Activated CD4-positive, alpha-beta T cell treated with anti-CD3 and anti-CD28 coated beads, Interleukin-2, amount 10 ng/mL, durations not matched to agents 24 days and 14 days (primary cell): Measurements from ENCODE around the gene RIN3. TPM values are rescaled to one million over a fixed set of nuclear protein-coding genes. Genes with fewer than 3 reads are reported as not detected.

Experiments
- DNase-seq: peaks from one replicate; pipeline ENCODE4 v3.0.0; 2022
- H3K27ac Mint-ChIP-seq: one replicate; pipeline ENCODE4 v1.8.0; 2022; ENCODE audit warnings: mild to moderate bottlenecking, mixed read lengths
- H3K27me3 Mint-ChIP-seq: one replicate; pipeline ENCODE4 v1.8.0; 2022; ENCODE audit warnings: mixed read lengths
- H3K36me3 Mint-ChIP-seq: one replicate; pipeline ENCODE4 v1.8.0; 2022; ENCODE audit warnings: low read depth, mild to moderate bottlenecking, mixed read lengths
- H3K4me1 Mint-ChIP-seq: one replicate; pipeline ENCODE4 v1.8.0; 2021; ENCODE audit warnings: mixed read lengths
- H3K4me3 Mint-ChIP-seq: one replicate; pipeline ENCODE4 v1.8.0; 2022; ENCODE audit warnings: mild to moderate bottlenecking, moderate library complexity, mixed read lengths
- H3K9me3 Mint-ChIP-seq: one replicate; pipeline ENCODE4 v1.8.0; 2021; ENCODE audit warnings: mixed read lengths
- intact Hi-C: fragments of 100-400 bp; cut with micrococcal nuclease; formaldehyde crosslinking; loops from one replicate; pipeline ENCODE4 v1.15.1; 2023
- total RNA-seq: library from RNA; stranded (reverse); gene quantifications from 2 replicates; pipeline ENCODE4 v1.2.3, GENCODE V29; 2022

RIN3 gene
- total RNA-seq, 1 donor from 2014 or later = 21.5 TPM

GRCh38 chr14:92507174-92507768 lies 6.3 kb upstream of the RIN3 start:
- Mint-ChIP-seq H3K36me3 (no peaks in the 10 kb centered on the region), H3K4me3 (no peak overlapping the region), H3K27me3 (peaks cover 48% of the 10 kb centered on the region), H3K4me1 (peaks cover 10% of the 10 kb centered on the region), H3K27ac (no peak overlapping the region), H3K9me3 (no peaks in the 10 kb centered on the region)
- intact Hi-C loops = no loop called here
- DNase-seq = no peak

GRCh38 chr14:92510972-92511371 lies 2.6 kb upstream of the RIN3 start:
- intact Hi-C loops = no loop called here
- Mint-ChIP-seq H3K36me3 (no peaks in the 10 kb centered on the region), H3K27ac (no peak overlapping the region), H3K27me3 (peaks cover 44% of the 10 kb centered on the region), H3K9me3 (no peaks in the 10 kb centered on the region), H3K4me1 (peaks cover 14% of the 10 kb centered on the region), H3K4me3 (no peak overlapping the region)
- no peak for DNase-seq

- H3K9me3 Mint-ChIP-seq = no peaks in the 10 kb centered on the region
- H3K4me3 Mint-ChIP-seq = no peak overlapping the region
- no peak overlapping the region for H3K27ac Mint-ChIP-seq
- intact Hi-C loops = no loop called here
- no peak for DNase-seq
- peaks cover 13% of the 10 kb centered on the region for H3K4me1 Mint-ChIP-seq
- H3K36me3 Mint-ChIP-seq = no peaks in the 10 kb centered on the region
- peaks cover 44% of the 10 kb centered on the region for H3K27me3 Mint-ChIP-seq
Observed at GRCh38 chr14:92511453-92512238, 1.9 kb upstream of the RIN3 start.

- Mint-ChIP-seq H3K4me1 (peaks cover 9% of the 10 kb centered on the region), H3K27ac (peak overlapping the region; percentile 29), H3K4me3 (peak overlapping the region; percentile 54), H3K36me3 (no peaks in the 10 kb centered on the region), H3K27me3 (peaks cover 48% of the 10 kb centered on the region), H3K9me3 (no peaks in the 10 kb centered on the region)
- DNase-seq = no peak
- intact Hi-C loops = no loop called here
Observed at GRCh38 chr14:92512807-92513203, 776 bp upstream of the RIN3 start.

GRCh38 chr14:92513966-92514843 lies 624 bp downstream of the RIN3 start:
- Mint-ChIP-seq H3K36me3 (no peaks in the 10 kb centered on the region), H3K27ac (peak overlapping the region; percentile 62), H3K9me3 (no peaks in the 10 kb centered on the region), H3K4me3 (peak overlapping the region; percentile 75), H3K27me3 (peaks cover 44% of the 10 kb centered on the region), H3K4me1 (peaks cover 21% of the 10 kb centered on the region)
- intact Hi-C loops = no loop called here
- DNase-seq = peak; percentile 74

- Mint-ChIP-seq H3K27ac (peak overlapping the region; percentile 29), H3K36me3 (no peaks in the 10 kb centered on the region), H3K4me1 (peaks cover 24% of the 10 kb centered on the region), H3K9me3 (no peaks in the 10 kb centered on the region), H3K27me3 (peaks cover 38% of the 10 kb centered on the region), H3K4me3 (peak overlapping the region; percentile 75)
- intact Hi-C loops = no loop called here
- no peak for DNase-seq
Observed at GRCh38 chr14:92514844-92515514, 1.4 kb downstream of the RIN3 start.

GRCh38 chr14:92515546-92516343 lies 2.2 kb downstream of the RIN3 start:
- Mint-ChIP-seq H3K36me3 (no peaks in the 10 kb centered on the region), H3K27me3 (peaks cover 37% of the 10 kb centered on the region), H3K4me3 (peak overlapping the region; percentile 75), H3K4me1 (peaks cover 25% of the 10 kb centered on the region), H3K27ac (peak overlapping the region; percentile 52), H3K9me3 (no peaks in the 10 kb centered on the region)
- DNase-seq = no peak
- intact Hi-C loops = no loop called here

GRCh38 chr14:92516344-92516965 lies 2.9 kb downstream of the RIN3 start:
- Mint-ChIP-seq H3K4me1 (peaks cover 25% of the 10 kb centered on the region), H3K4me3 (peak overlapping the region; percentile 35)
- intact Hi-C loops = no loop called here

GRCh38 chr14:92516966-92517506 lies 3.5 kb downstream of the RIN3 start:
- Mint-ChIP-seq H3K36me3 (peaks cover 6% of the 10 kb centered on the region), H3K4me1 (peaks cover 25% of the 10 kb centered on the region), H3K4me3 (peak overlapping the region; percentile 35), H3K27me3 (peaks cover 30% of the 10 kb centered on the region), H3K27ac (peak overlapping the region; percentile 35), H3K9me3 (no peaks in the 10 kb centered on the region)
- intact Hi-C loops = no loop called here
- DNase-seq = no peak

More at GRCh38 chr14:92516344-92516965, 2.9 kb downstream of the RIN3 start:
- H3K27me3 Mint-ChIP-seq = peaks cover 31% of the 10 kb centered on the region
- H3K36me3 Mint-ChIP-seq = peaks cover 4% of the 10 kb centered on the region
- H3K27ac Mint-ChIP-seq = no peak overlapping the region
- no peaks in the 10 kb centered on the region for H3K9me3 Mint-ChIP-seq
- DNase-seq = no peak

- peaks cover 6% of the 10 kb centered on the region for H3K36me3 Mint-ChIP-seq
- H3K27ac Mint-ChIP-seq = no peak overlapping the region
- peaks cover 26% of the 10 kb centered on the region for H3K27me3 Mint-ChIP-seq
- H3K4me1 Mint-ChIP-seq = peaks cover 23% of the 10 kb centered on the region
- DNase-seq = no peak
- no peaks in the 10 kb centered on the region for H3K9me3 Mint-ChIP-seq
- intact Hi-C loops = no loop called here
- no peak overlapping the region for H3K4me3 Mint-ChIP-seq
Observed at GRCh38 chr14:92517761-92518160, 4.2 kb downstream of the RIN3 start.

GRCh38 chr14:92519246-92520101 lies 5.9 kb downstream of the RIN3 start:
- Mint-ChIP-seq H3K27me3 (peaks cover 26% of the 10 kb centered on the region), H3K9me3 (no peaks in the 10 kb centered on the region), H3K4me1 (peaks cover 23% of the 10 kb centered on the region), H3K27ac (no peak overlapping the region), H3K36me3 (peaks cover 6% of the 10 kb centered on the region), H3K4me3 (no peak overlapping the region)
- no peak for DNase-seq
- intact Hi-C loops = no loop called here
